HEK293T (cell line): ENCODE data around the gene PKIB.
"Not testable (repeated sequence)": the region's sequence is repeated elsewhere in the genome, so short reads cannot be mapped to it uniquely, and the experiment has no call there.

Experiments
- BHLHE40 ChIP-seq: fragments of 450-650 bp; IDR thresholded peaks from 2 replicates; pipeline ENCODE4 v1.6.1; 2016; ENCODE audit warnings: mild to moderate bottlenecking, moderate library complexity, borderline replicate concordance
- ELF4 ChIP-seq: fragments of 450-650 bp; IDR thresholded peaks from 2 replicates; pipeline ENCODE4 v1.6.1; 2017; ENCODE audit warnings: antibody characterized with exemption
- FOXM1 ChIP-seq: fragments of 450-650 bp; IDR thresholded peaks from 2 replicates; pipeline ENCODE4 v1.6.1; 2017; ENCODE audit warnings: mild to moderate bottlenecking, borderline replicate concordance
- TARDBP ChIP-seq: fragments of 450-650 bp; IDR thresholded peaks from 2 replicates; pipeline ENCODE4 v1.6.1; 2016

- not testable (repeated sequence) for TF ChIP-seq FOXM1, ELF4, BHLHE40, TARDBP
Observed at GRCh38 chr6:122744247-122744646, 134.0 kb downstream of the PKIB start.
